OCI-LY3 (cell line): ENCODE measurements around the gene PPM1A.

ENCODE experiments used
- EZH2phosphoT487 ChIP-seq: fragments of 200-600 bp; shearing (Covaris generic); IDR thresholded peaks from 2 replicates; pipeline ENCODE4 v1.6.1; 2018; ENCODE audit warnings: antibody characterized with exemption, mixed run types, low read depth
- TF ChIP-seq, protein P1 (sequence below): fragments of 200-600, 300-600 bp; sonication (generic); IDR thresholded peaks from 2 replicates; pipeline ENCODE4 v1.5.1; 2014; ENCODE audit warnings: antibody characterized with exemption, low read length, low read depth

DNA sequence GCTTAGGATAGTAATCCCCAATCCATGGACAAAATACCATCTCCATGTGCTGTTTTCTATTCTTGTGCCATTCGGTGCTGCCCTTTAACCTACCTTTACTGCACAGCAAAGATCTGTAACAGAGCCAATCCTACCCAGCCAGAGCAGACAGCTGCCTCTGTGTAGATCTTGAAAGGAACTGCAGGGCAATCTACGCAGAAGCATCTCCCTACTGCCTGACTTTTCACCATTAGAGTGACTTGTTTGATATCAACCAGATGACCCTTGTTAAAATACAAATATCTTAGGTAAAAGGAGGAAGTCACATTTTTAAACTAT lies 33.9 kb upstream of the PPM1A start:
- TF ChIP-seq, protein P1, sequence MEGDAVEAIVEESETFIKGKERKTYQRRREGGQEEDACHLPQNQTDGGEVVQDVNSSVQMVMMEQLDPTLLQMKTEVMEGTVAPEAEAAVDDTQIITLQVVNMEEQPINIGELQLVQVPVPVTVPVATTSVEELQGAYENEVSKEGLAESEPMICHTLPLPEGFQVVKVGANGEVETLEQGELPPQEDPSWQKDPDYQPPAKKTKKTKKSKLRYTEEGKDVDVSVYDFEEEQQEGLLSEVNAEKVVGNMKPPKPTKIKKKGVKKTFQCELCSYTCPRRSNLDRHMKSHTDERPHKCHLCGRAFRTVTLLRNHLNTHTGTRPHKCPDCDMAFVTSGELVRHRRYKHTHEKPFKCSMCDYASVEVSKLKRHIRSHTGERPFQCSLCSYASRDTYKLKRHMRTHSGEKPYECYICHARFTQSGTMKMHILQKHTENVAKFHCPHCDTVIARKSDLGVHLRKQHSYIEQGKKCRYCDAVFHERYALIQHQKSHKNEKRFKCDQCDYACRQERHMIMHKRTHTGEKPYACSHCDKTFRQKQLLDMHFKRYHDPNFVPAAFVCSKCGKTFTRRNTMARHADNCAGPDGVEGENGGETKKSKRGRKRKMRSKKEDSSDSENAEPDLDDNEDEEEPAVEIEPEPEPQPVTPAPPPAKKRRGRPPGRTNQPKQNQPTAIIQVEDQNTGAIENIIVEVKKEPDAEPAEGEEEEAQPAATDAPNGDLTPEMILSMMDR: no peak
- no peak for TF ChIP-seq EZH2phosphoT487
